H9 (cell line): ENCODE data around the gene DCAF12L1. TPM values are rescaled to one million over a fixed set of nuclear protein-coding genes. Genes with fewer than 3 reads are reported as not detected.

ENCODE experiments used
- DNase-seq: peaks from one replicate; pipeline ENCODE4 v3.0.0-alpha.2; 2017
- H2AFZ ChIP-seq: one replicate; pipeline ENCODE4 v1.6.1; 2013; ENCODE audit warnings: mild to moderate bottlenecking, low read length, control low read depth, moderate library complexity
- H2AK5ac ChIP-seq: 2 replicates; pipeline ENCODE4 v1.6.1; 2013; ENCODE audit warnings: low read length, control low read depth, mixed read lengths; ENCODE audit not compliant: insufficient read length
- H2BK120ac ChIP-seq: one replicate; pipeline ENCODE4 v1.6.1; 2013; ENCODE audit warnings: low read depth, mild to moderate bottlenecking, low read length, control low read depth, inconsistent platforms; ENCODE audit not compliant: poor library complexity, severe bottlenecking
- H2BK12ac ChIP-seq: 2 replicates; pipeline ENCODE4 v1.6.1; 2013; ENCODE audit warnings: low read length, control low read depth, mixed read lengths, low read depth; ENCODE audit not compliant: insufficient read length
- H2BK15ac ChIP-seq: 2 replicates; pipeline ENCODE4 v1.6.1; 2013; ENCODE audit warnings: low read depth, low read length, control low read depth
- H2BK20ac ChIP-seq: one replicate; pipeline ENCODE4 v1.6.1; 2013; ENCODE audit warnings: low read depth, mild to moderate bottlenecking, low read length, control low read depth, inconsistent platforms; ENCODE audit not compliant: poor library complexity, severe bottlenecking
- H2BK5ac ChIP-seq: 2 replicates; pipeline ENCODE4 v1.6.1; 2013; ENCODE audit warnings: low read length, control low read depth, mixed read lengths; ENCODE audit not compliant: insufficient read length
- H3K14ac ChIP-seq: 2 replicates; pipeline ENCODE4 v1.6.1; 2013; ENCODE audit warnings: low read length, control low read depth; ENCODE audit not compliant: insufficient read depth
- H3K18ac ChIP-seq: 2 replicates; pipeline ENCODE4 v1.6.1; 2013; ENCODE audit warnings: low read depth, mild to moderate bottlenecking, mixed read lengths, low read length, control low read depth; ENCODE audit not compliant: insufficient read length
- H3K23ac ChIP-seq: 2 replicates; pipeline ENCODE4 v1.6.1; 2013; ENCODE audit warnings: low read length, control low read depth, mixed read lengths, low read depth; ENCODE audit not compliant: insufficient read length
- H3K23me2 ChIP-seq: 2 replicates; pipeline ENCODE4 v1.6.1; 2013; ENCODE audit warnings: low read depth, mild to moderate bottlenecking, mixed read lengths, low read length, control low read depth; ENCODE audit not compliant: insufficient read length, poor library complexity, severe bottlenecking
- H3K27ac ChIP-seq: 2 replicates; pipeline ENCODE4 v1.5.1; 2013; ENCODE audit warnings: low read length, control low read depth, mixed read lengths, low read depth; ENCODE audit not compliant: insufficient read length
- H3K27me3 ChIP-seq: 2 replicates; pipeline ENCODE4 v1.6.1; 2013; ENCODE audit warnings: low read length, control low read depth, inconsistent platforms; ENCODE audit not compliant: insufficient read depth
- H3K4ac ChIP-seq: 2 replicates; pipeline ENCODE4 v1.6.1; 2013; ENCODE audit warnings: low read depth, mild to moderate bottlenecking, control low read depth, inconsistent platforms, low read length, moderate library complexity
- H3K4me1 ChIP-seq: 2 replicates; pipeline ENCODE4 v1.6.1; 2013; ENCODE audit warnings: low read length, control low read depth, inconsistent platforms; ENCODE audit not compliant: insufficient read depth
- H3K4me2 ChIP-seq: 2 replicates; pipeline ENCODE4 v1.6.1; 2013; ENCODE audit warnings: low read length, control low read depth, mixed read lengths; ENCODE audit not compliant: insufficient read length, insufficient read depth
- H3K56ac ChIP-seq: 2 replicates; pipeline ENCODE4 v1.6.1; 2013; ENCODE audit warnings: low read depth, mild to moderate bottlenecking, mixed read lengths, low read length, control low read depth; ENCODE audit not compliant: insufficient read length
- H3K79me1 ChIP-seq: 2 replicates; pipeline ENCODE4 v1.6.1; 2013; ENCODE audit warnings: low read depth, mild to moderate bottlenecking, moderate library complexity, low read length, control low read depth, inconsistent platforms; ENCODE audit not compliant: insufficient read depth, poor library complexity, severe bottlenecking
- H3K79me2 ChIP-seq: 2 replicates; pipeline ENCODE4 v1.6.1; 2013; ENCODE audit warnings: low read length, control low read depth, inconsistent platforms; ENCODE audit not compliant: insufficient read depth
- H3K9ac ChIP-seq: 2 replicates; pipeline ENCODE4 v1.6.1; 2013; ENCODE audit warnings: low read length, control low read depth, mixed read lengths; ENCODE audit not compliant: insufficient read length; ENCODE audit errors: extremely low read depth
- H3K9me3 ChIP-seq: one replicate; pipeline ENCODE4 v1.6.1; 2013; ENCODE audit warnings: low read depth, low read length, inconsistent platforms; ENCODE audit not compliant: control insufficient read depth
- H3T11ph ChIP-seq: one replicate; pipeline ENCODE4 v1.6.1; 2013; ENCODE audit warnings: mild to moderate bottlenecking, low read length, control low read depth, inconsistent platforms
- H4K20me1 ChIP-seq: one replicate; pipeline ENCODE4 v1.6.1; 2013; ENCODE audit not compliant: control insufficient read depth, insufficient read length, insufficient read depth
- H4K5ac ChIP-seq: 2 replicates; pipeline ENCODE4 v1.6.1; 2013; ENCODE audit warnings: low read depth, mild to moderate bottlenecking, mixed read lengths, low read length, control low read depth; ENCODE audit not compliant: insufficient read length
- H4K8ac ChIP-seq: replicated peaks from 2 replicates; pipeline ENCODE4 v1.6.1; 2013; ENCODE audit warnings: low read length, control low read depth, mixed read lengths, low read depth; ENCODE audit not compliant: insufficient read length
- H4K91ac ChIP-seq: 2 replicates; pipeline ENCODE4 v1.6.1; 2013; ENCODE audit warnings: low read depth, mild to moderate bottlenecking, moderate library complexity, mixed read lengths, low read length, control low read depth; ENCODE audit not compliant: insufficient read length
- H3K27ac Mint-ChIP-seq, 3 experiments: 2 replicates in 2 of 3; 3 replicates in 1 of 3; pipeline ENCODE4 v1.8.0; 2020 to 2021; ENCODE audit warnings: mixed read lengths in 3 of 3, mild to moderate bottlenecking in 1 of 3, moderate library complexity in 1 of 3
- H3K27me3 Mint-ChIP-seq: 2 replicates; pipeline ENCODE4 v1.8.0; 2021; ENCODE audit warnings: low read depth, mild to moderate bottlenecking, moderate library complexity, mixed read lengths
- H3K36me3 Mint-ChIP-seq, 3 experiments: 2 replicates in 2 of 3; 3 replicates in 1 of 3; pipeline ENCODE4 v1.8.0; 2020 to 2021; ENCODE audit warnings: low read depth in 3 of 3, mixed read lengths in 3 of 3; ENCODE audit not compliant: insufficient read depth in 1 of 3
- H3K4me1 Mint-ChIP-seq, 2 experiments: 2 replicates each; pipeline ENCODE4 v1.8.0; 2020; ENCODE audit warnings: mixed read lengths in 2 of 2
- H3K4me3 Mint-ChIP-seq, 2 experiments: 2 replicates in 1 of 2; 3 replicates in 1 of 2; pipeline ENCODE4 v1.8.0; 2020 to 2021; ENCODE audit warnings: mild to moderate bottlenecking in 2 of 2, mixed read lengths in 2 of 2, moderate library complexity in 1 of 2
- H3K9me3 Mint-ChIP-seq, 2 experiments: 2 replicates in 1 of 2; 3 replicates in 1 of 2; pipeline ENCODE4 v1.8.0; 2020; ENCODE audit warnings: mild to moderate bottlenecking in 2 of 2, mixed read lengths in 2 of 2, moderate library complexity in 1 of 2
- WGBS: extraction: QIAGEN DNeasy Blood & Tissue Kit; methylation state at CpG from one replicate; pipeline ENCODE4 v1.1.7; 2013; ENCODE audit warnings: missing lambda C conversion rate, low lambda C conversion rate, mixed read lengths; ENCODE audit not compliant: insufficient read length; ENCODE audit errors: extremely low coverage; 5-methylcytosine and 5-hydroxymethylcytosine counted together
- total RNA-seq: library from RNA; stranded (reverse); gene quantifications from 2 replicates; pipeline ENCODE4 v1.2.1, GENCODE V29; 2021
- TF ChIP-seq, protein P1 (sequence below): fragments of 200-600 bp; sonication (generic); conservative IDR thresholded peaks from 3 replicates; pipeline ENCODE4 v1.8.0; 2021; ENCODE audit warnings: antibody characterized with exemption, mild to moderate bottlenecking

The DCAF12L1 gene
- total RNA-seq, 1 experiment from 2014 or later, result 4.2 TPM

DNA sequence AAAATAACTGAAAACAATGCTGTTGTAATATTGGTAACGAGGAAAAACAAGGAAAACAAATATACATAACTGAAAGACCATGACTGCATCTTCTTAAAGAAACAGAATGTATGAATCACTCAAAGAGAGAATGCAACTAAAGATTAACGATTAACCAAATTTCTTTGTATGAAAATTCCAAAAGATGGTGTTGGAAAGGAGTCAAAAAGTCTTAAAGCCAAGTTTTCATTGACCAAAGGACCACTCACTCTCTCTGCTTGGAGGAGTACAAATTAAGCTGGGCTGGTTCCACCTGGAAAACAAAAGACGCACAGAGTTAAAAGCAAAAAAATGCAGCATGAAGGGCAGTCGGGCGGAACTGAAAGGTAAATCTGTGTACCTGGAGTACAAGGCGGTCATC is 1.8 kb downstream of the DCAF12L1 start:
- no peak overlapping the region for H3K56ac ChIP-seq
- no peak overlapping the region for H4K91ac ChIP-seq
- peaks cover 0 to 6% of the 10 kb centered on the region in 2 experiments; a peak in 1 of 4 replicates for H3K4me1 Mint-ChIP-seq
- H3K79me2 ChIP-seq, result no peaks in the 10 kb centered on the region
- peaks cover 12% of the 10 kb centered on the region for H3K23me2 ChIP-seq
- H3K4me3 Mint-ChIP-seq, result no peak overlapping the region
- H2BK5ac ChIP-seq, result no peak overlapping the region
- no peaks in the 10 kb centered on the region for H3K79me1 ChIP-seq
- peaks cover 15 to 51% of the 10 kb centered on the region in 2 experiments for H3K9me3 Mint-ChIP-seq
- no peak overlapping the region for H3T11ph ChIP-seq
- H3K18ac ChIP-seq, result no peak overlapping the region
- no peak overlapping the region for H3K27ac Mint-ChIP-seq
- no peaks in the 10 kb centered on the region for H3K9me3 ChIP-seq
- DNase-seq, result no peak
- H2BK15ac ChIP-seq, result no peak overlapping the region
- no peak overlapping the region for H2AFZ ChIP-seq
- H3K27me3 Mint-ChIP-seq, result peaks cover 37% of the 10 kb centered on the region
- H3K23ac ChIP-seq, result no peak overlapping the region
- TF ChIP-seq, protein P1, sequence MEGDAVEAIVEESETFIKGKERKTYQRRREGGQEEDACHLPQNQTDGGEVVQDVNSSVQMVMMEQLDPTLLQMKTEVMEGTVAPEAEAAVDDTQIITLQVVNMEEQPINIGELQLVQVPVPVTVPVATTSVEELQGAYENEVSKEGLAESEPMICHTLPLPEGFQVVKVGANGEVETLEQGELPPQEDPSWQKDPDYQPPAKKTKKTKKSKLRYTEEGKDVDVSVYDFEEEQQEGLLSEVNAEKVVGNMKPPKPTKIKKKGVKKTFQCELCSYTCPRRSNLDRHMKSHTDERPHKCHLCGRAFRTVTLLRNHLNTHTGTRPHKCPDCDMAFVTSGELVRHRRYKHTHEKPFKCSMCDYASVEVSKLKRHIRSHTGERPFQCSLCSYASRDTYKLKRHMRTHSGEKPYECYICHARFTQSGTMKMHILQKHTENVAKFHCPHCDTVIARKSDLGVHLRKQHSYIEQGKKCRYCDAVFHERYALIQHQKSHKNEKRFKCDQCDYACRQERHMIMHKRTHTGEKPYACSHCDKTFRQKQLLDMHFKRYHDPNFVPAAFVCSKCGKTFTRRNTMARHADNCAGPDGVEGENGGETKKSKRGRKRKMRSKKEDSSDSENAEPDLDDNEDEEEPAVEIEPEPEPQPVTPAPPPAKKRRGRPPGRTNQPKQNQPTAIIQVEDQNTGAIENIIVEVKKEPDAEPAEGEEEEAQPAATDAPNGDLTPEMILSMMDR, result no peak
- no peak overlapping the region for H4K8ac ChIP-seq
- no peaks in the 10 kb centered on the region for H4K20me1 ChIP-seq
- no peaks in the 10 kb centered on the region; the same call in 1 of the 2 replicates for H3K27me3 ChIP-seq
- H3K27ac ChIP-seq, result no peak overlapping the region
- no peak overlapping the region for H3K14ac ChIP-seq
- H2AK5ac ChIP-seq, result no peak overlapping the region
- H3K4me1 ChIP-seq, result no peaks in the 10 kb centered on the region
- H2BK12ac ChIP-seq, result no peak overlapping the region
- H3K4ac ChIP-seq, result no peak overlapping the region
- H3K36me3 Mint-ChIP-seq, result peaks cover 0 to 5% (median 3%) of the 10 kb centered on the region in 3 experiments; a peak in 3 of 7 replicates
- H2BK20ac ChIP-seq, result no peak overlapping the region
- no peak overlapping the region for H3K9ac ChIP-seq
- H2BK120ac ChIP-seq, result no peak overlapping the region
- no peak overlapping the region for H4K5ac ChIP-seq
- H3K4me2 ChIP-seq, result no peak overlapping the region
- WGBS, result no CpG with 5 or more reads among the region's 6 CpGs
